ENCODE results near the gene C14orf132.

C14orf132 gene

DNA sequence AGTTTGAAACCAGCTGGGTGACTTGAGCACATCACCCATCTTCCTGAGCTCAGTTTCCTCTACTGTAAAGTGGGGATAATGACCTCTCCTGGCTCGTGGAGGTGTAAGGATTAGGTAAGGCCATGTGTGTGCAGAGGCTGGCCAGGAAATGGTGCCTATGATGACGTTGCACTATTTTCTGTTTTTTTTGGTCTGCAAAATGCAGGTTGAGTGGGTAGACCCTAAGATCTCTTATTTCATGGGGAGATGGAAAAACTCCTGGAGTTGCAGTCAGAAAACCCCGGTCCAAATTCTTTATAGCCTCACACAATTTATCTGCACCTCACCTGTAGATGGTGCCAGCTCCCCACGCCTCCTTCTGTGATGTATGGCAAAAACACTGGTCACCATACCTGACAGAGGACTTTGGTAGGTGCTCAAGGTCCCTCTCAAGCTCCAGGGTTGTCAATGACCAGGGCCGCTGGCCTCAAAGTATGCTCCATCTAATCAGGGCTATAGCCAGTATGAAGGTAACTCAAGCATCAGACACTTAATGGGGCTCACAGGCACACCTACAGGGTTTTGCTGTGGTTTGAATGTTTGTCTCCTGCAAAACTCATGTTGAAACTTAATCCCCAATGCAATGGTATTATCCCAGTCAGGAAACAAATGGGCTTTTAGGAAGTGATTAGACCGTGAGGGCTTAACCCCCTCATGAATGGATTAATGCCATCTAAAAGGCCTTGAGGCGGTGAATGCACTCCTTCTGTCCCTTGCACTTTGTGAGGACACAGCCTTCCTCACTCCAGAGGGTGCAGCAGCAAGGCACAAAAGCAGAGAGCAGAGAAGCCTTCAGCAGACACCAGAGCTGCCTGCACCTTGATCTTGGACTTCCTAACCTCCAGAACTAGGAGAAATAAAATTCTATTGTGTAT is 17.6 kb downstream of the C14orf132 start:
- no peak for DNase-seq (ENCODE audit: extremely low read depth, low read depth)
- TF ChIP-seq, protein P1, sequence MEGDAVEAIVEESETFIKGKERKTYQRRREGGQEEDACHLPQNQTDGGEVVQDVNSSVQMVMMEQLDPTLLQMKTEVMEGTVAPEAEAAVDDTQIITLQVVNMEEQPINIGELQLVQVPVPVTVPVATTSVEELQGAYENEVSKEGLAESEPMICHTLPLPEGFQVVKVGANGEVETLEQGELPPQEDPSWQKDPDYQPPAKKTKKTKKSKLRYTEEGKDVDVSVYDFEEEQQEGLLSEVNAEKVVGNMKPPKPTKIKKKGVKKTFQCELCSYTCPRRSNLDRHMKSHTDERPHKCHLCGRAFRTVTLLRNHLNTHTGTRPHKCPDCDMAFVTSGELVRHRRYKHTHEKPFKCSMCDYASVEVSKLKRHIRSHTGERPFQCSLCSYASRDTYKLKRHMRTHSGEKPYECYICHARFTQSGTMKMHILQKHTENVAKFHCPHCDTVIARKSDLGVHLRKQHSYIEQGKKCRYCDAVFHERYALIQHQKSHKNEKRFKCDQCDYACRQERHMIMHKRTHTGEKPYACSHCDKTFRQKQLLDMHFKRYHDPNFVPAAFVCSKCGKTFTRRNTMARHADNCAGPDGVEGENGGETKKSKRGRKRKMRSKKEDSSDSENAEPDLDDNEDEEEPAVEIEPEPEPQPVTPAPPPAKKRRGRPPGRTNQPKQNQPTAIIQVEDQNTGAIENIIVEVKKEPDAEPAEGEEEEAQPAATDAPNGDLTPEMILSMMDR (IDR thresholded peaks at IDR 0.05; ENCODE audit: low read depth, low read length) = no peak

DNA sequence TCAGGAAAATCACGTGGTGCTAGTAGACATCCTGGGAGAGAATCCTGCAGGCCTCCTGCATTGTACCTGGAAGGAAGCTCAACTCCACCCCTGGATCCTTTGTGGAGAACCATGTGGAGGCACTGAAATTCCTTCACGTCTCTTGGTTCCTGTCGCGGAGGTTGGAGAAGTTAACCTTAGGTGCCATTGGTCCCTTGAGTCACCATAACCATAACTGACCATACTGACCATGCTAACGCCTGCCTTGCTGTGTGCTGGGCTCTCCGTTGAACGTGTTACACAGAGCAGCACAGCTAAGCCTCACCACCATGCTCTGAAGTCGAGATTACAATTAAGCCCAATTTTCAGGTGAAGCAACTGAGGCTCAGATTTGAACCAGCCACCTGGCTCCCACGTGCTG is 18.6 kb downstream of the C14orf132 start:
- DNase-seq (ENCODE audit: extremely low read depth, low read depth) = no peak
- TF ChIP-seq, protein P1 (IDR thresholded peaks at IDR 0.05; ENCODE audit: low read depth, low read length) = no peak

DNA sequence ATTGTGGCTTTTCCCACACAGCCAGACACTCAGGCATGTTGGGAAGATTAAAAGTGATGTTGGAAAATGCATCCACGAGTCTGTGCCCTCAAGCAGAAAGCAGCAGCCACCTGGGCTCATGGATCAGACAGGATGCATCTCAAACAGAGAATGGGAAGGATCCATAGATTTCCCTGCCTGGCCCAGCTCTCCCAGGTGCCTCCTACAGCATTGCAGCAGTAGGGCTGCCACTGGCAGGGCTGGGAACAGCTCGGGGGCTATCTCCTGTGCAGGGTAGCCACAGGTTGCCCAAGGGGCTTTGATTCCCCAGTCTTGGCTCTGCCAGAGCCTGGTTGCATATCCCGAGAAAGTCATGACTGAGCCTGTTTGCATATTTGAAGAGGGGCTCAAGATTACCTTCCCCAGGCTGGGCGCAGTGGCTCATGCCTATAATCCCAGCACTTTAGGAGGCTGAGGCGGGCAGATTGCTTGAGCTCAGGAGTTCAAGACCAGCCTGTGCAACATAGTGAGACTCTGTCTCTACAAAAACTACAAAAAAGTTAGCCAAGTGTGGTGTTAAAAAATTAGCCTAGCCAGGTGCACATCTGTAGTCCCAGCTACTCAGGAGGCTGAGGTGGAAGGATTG is 19.5 kb downstream of the C14orf132 start:
- TF ChIP-seq, protein P1 (IDR thresholded peaks at IDR 0.05; ENCODE audit: low read depth, low read length) = no peak
- DNase-seq (ENCODE audit: extremely low read depth, low read depth) = no peak

DNA sequence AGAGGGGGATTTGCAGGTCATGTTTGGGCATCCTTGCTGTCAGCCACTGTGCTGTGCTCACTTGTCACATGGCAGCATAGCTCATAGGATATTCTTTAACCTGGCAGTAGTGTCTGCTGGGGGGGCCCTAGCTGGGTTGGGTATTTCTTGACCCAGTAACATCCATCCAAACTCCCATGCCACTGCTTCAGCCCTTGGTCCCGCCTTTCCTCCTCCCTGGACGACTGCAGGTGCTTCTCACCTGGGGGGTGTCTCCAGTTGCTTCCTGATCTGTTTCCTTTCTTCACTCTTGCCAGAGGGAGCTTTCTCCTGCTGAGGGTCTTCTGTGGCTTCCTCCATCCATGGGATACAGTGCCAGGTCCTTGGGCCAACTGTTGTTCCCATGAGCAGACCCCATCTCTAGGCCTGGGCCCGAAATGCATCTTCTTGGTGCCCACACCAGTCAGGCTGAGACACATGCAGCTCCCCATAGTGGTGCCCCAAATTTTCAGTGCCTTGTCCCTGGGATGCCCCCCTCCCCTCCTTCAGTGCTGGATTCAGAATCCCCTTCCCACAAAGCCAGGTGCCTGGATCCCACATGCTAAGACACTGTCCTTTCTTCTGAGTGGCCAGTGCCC is 20.5 kb downstream of the C14orf132 start:
- TF ChIP-seq, protein P1 (IDR thresholded peaks at IDR 0.05; ENCODE audit: low read depth, low read length) = no peak
- DNase-seq (ENCODE audit: extremely low read depth, low read depth) = no peak

DNA sequence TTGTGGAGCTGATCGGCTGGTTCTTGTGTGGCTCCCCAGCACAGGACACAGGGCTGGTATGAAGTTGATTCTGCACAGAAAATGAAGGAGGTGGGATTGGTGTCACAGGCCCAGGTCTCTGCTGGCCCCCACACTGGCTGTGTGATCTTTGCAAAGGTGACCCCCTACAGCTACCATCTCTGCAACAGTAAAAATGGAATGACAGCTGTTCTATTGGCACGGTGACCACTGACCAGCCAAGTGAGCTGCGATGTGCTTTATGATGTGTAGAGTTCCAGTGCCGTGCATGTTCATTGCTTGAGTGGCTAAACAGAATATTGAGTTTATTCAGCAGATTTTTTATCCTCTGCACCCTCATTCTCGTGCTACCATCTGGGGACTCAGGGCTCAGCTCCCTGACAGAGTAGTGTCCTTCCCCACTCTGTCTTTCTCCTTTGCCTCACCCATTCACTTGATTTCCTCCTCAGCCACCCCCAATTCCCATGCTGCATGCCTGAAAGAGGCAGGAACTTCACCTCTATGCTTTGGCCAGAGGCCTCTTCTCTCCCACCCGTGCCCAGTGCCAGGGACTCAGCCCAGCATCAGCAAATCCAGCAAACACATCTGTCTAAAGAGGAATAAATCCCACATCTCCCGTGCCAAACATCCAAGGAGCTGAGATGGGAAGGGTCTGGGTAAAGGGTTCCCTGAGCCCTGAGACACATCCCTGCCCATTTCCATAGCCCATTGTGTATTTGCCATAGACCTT is 21.2 kb downstream of the C14orf132 start:
- DNase-seq (ENCODE audit: extremely low read depth, low read depth) = no peak
- TF ChIP-seq, protein P1 (IDR thresholded peaks at IDR 0.05; ENCODE audit: low read depth, low read length) = no peak

DNA sequence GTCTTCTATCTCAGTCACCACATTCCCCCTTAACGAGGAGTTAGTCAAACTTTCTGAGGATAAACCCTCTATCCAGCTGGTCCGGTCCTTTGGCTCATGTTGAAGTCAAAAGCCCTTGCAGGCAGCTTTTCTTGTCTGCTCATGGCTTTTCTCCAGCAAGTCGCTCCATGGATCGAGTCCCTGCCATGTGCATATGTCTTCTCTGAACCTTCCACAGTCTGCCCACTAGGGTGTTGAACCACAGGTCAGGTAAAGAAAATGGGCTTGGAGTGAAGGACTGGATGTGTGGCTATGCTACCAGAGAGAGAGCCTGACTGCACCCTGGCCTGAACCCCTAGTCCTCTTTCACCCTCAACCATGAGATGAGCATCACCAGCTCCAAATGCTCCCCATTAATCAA is 22.8 kb downstream of the C14orf132 start:
- no peak for DNase-seq (ENCODE audit: extremely low read depth, low read depth)
- TF ChIP-seq, protein P1 (IDR thresholded peaks at IDR 0.05; ENCODE audit: low read depth, low read length) = no peak
